Stimulated activated CD8-positive, alpha-beta memory T cell treated with anti-CD3 and anti-CD28 coated beads, Interleukin-15, amount 100 ng/mL, for 48 hours (primary cell): ENCODE data around the gene MSLN.
"Not testable (repeated sequence)": the region's sequence is repeated elsewhere in the genome, so short reads cannot be mapped to it uniquely, and the experiment has no call there.

Experiments
- DNase-seq, 2 donors: peaks; one replicate each; pipeline ENCODE4 v3.0.0-alpha.2; 2020; ENCODE audit warnings: low read depth in 2 of 2

The MSLN gene

DNA sequence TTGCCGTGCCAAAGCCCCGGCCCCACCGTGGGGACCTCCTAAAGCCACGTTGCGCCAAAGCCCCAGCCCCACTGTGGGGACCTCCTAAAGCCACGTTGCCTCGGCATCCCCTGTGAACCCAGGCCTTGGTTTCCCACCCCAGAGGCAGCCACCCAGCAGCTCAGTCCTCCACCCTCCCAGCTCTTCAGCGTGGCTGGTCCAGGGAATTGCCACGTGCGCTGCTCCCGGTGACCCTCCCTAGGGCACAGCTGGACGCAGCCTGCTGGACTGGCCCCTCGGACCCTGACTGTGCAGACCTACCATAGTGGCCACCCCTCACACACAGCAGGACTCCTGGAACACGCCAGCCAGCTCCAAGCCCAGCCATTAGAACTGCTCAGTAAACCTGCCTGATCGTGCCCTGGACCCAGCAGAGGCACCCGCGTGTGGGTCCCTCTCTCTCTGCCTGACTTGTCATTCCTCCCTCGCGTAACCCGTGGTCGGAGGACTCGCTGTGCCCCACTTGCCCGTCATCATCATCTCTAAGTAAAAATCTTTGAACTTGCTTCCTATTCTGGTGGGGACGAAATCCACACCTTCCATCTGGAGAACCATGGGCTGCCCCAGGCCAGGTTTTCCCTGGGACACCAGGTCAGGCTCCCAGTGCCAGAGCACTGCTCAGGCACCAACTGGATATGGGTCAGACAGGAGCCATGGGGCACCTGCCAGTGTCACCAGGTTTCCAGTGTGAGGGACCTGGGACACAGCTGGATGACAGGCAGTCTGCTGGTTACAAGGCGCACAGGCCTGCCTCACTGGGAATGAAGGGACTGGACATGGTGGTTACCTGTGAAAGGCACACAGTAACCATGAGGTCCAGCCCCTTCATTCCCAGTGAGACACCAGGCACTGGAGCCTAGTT is 25.3 kb upstream of the MSLN start:
- DNase-seq = no peak

DNA sequence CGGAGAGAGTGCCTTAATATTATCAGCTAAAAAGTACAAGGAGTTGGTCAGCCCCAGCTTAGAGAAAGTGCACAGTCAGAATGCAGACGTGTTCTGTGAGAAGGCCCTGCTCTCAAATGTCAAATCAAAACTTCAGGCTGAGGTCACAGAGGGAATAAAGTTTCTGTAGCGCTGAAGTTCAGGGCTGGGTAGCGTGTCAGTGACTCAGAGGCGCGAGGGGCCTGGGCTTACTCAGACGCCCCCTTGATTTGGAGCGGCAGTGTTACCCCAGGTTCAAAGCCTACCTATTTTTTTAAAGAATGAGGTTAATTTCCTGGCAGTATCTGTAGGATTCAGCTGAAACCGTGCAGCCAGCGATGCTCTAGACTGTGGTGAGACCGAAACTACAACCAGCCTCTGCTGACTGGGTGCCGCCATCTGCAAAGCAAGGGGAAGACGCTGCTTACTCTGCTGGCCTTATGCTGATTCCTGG is 24.5 kb upstream of the MSLN start:
- DNase-seq = peak; percentile 71 to 81

DNA sequence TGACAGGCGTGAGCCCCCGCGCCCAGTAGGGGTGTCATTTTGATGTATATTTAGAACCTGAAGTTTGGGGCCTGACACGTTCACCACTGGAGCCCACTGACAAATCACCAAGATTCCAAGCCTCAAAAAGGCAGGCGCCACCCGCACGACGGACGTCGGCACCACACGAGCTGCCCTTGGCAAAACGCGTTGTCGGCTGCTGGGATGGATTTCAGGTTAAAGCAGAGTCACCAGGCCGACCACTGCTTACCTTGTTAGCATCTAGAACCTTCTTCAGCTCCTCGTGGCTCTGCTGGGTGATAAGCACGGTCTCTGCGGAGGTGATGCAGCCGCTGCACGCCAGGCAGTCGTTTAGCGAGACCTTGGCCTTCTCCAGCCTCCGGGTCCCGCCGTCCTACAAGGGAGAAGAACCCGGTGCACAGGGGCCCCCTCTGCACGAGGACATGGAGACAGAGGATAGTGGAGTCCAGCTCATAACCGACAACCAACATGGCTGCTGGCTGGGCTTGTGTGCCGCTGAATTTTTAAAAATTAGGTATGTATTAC is 23.5 kb upstream of the MSLN start:
- DNase-seq = no peak

DNA sequence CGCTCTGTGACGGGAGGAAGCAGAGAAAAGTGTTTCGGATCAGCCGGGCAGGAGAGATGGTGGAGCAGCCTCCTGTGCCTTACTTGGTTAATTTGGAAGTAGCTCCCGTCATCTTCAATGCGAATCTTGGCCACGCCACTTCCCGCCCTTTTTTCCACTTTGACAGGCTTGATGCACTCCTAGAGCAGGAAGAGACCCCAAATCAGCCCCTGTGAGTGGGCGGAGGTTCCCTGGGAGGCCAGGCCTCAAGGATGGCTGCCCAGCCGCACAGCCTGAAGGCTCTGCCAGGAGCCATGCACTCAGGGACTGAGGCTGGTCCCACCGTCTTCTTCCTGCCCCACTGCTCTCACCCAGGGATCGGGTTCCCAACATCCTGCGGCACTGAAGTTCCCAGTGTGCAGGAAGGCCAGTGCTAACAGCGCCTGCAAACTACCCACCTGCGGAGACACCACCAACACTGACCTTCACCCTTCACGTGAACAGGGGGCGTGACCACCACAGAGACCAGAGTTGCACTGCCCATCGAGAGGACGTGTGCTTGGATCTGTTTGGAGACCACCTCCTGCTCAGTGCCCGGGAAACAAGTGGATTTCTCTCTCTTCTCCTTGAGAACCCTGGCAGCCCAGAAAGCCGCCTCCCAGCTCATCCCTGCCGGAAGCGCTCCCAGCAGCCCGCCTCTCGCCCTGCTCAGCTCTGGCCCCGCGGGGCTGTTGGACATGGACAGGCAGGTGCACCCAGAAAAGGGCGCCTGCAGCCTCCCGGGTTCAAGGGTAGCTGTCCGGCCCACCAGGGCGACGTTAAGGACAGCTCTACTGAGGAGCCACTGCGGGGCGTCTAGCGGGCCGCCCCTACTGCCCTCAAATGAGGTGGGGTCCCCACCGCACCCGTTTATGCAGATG is 20.7 kb upstream of the MSLN start:
- DNase-seq = no peak

DNA sequence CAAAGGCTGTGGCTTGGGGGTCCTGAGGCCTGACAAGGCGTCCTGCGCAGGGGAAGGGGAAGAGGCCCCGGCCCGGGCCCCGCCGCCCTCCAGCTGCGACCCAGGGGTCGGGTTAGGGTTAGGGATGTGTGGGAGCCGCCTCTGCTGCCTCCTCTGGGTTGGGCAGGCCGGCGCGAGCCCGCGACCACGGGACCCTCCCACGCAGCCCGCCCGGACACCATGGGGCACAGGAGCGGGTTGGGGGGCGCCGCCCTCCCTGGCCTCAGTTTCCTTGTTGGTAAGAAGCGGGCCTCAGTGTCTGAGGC is 20.1 kb upstream of the MSLN start:
- DNase-seq = no peak

DNA sequence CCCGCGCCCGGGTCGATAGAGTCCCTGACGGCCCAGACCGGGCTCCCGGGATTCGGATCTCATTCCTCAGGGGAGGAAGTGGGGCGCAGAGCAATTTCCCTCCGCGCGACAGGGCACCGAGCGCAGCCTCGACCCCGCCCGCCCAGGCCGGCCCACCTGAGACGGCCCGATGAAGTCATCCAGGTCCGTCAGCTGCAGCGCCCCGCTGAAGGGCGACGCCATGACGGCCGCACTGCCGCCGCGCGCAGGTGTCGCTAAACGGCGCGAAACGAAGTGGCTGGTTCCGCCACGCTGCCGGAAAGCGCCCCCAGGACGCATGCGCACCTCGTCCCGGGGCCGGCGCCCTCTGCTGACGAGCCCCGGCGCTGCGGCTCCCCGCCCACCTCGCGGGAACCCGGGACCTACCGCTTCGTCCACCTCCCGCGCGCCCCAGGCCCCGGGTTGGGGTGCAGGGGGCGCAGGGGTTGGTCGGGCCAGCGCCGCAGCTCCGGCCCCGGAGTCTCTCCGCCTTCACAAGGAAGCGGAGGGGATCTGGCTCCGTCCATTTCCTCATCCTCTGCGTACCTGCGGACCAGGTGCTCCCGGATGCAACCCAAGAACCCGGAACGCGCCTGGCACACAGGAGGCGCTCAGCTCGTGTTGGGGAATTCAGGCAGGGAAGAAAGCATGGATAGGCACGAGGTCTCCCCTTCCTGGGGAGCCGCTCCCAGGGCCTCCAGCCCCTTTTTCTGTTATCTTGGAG is 19.6 kb upstream of the MSLN start, which contains the start of gene CIAO3:
Gene CIAO3, minus strand, starts transcription at position 234 of the 742 bp plus-strand sequence. Its CDS starts 12 bp downstream, at position 222.
- DNase-seq = peak; percentile 88 to 90

GRCh38 chr16:741986-742629 is 18.4 kb upstream of the MSLN start:
- DNase-seq = no peak

- DNase-seq = not testable (repeated sequence)
Measured at GRCh38 chr16:742894-743293, 17.6 kb upstream of the MSLN start.

- DNase-seq = no peak
Measured at GRCh38 chr16:743794-744500, 16.6 kb upstream of the MSLN start.

DNA sequence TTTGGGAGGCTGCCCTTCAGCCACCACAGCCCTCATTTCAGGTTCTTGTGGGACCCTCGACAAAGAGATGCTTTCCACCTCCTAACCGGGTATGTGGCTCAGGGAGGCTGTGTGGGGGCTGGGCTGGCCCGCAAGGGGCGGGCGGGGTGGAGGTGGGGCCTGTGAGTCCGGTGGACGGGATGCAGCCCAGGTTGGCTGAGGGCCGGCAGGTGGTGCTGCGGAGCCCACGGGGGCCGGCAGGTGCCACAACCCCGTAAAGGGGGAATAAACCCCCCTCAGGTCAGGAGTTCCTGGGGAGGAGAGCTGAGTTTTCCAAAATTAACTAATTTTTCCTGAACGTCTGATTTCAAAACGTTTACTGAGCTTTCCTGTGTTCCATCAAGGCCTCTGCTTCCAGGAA is 14.8 kb upstream of the MSLN start:
- DNase-seq = no peak

GRCh38 chr16:746637-747036 is 13.9 kb upstream of the MSLN start:
- DNase-seq = no peak

DNA sequence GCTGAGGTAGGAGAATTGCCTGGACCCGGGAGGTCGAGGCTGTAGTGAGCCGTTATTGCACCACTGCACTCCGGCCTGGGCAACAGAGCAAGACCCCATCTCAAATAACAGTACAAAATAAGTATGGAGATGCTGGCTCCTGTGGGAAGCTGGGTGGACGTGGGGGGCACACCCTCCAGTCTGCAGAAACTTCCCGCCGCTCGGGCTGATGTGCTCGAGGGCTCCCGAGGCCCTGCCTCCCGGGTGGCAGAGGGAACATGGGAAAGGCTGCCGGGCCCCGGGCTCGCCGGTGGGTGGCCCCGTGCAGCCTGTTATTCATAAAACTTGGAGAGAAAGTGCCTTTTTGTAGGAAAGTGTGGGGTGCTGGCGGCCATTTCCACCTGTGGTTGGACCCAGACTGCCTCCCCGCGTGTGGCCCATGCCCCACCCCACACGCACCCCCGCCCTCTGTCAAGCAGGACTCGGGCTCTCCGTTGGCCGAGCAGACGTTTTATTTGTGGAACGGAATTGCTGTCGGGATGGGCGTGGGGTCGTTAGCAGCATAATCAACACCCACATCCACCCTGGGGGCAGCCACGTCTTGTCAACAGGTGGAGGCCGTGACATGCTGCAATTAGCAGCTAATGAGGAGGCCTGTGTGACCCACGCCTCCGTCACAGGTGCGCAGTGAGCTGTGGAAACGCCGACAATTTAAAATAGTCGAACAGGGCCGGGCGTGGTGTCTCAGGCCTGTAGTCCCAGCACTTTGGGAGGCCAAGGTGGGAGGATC is 12.4 kb upstream of the MSLN start:
- no peak for DNase-seq

GRCh38 chr16:749010-749409 is 11.5 kb upstream of the MSLN start:
- DNase-seq = no peak

- no peak for DNase-seq
Measured at GRCh38 chr16:750485-750884, 10.0 kb upstream of the MSLN start.

DNA sequence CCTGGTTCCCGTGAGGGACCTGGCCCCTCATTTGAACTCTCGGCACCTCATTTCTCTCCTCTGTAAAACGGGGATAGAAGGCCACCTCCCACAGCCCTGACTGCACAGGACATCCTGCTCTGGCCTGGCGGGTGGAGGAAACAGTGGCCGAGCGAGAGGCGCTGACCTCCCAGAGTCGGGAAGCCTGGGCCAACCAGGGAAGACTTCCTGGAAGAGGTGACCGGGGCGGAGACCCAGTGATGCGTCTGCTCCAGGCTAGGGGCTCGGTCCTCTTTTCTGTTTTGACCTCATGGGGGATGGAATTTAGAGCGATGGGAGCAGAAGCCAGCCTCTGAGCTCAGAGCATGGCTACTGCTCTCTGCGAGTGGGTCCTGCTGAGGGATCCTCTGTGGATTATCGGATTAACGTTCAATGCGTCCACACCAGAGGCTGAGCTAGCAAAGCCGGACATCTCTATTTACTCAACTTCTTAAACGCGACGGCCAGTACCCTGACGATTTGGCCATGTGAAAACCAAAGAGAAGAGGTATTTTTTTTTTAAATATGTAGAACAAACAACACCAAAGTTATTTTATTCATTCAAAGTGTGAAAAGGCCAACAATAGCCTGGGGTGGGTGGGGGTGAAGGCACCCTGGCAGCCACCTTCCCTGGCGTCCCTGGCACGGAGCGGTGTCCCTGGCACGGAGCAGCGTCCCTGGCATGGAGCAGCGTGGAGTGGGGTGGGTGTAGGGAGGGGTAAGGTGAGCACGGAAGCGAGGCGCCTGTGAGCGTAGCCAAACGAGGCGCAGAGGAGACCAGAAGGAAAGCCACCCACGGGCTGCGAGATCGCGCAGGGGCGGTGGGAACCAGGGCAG is 9.2 kb upstream of the MSLN start:
- DNase-seq = no peak

DNA sequence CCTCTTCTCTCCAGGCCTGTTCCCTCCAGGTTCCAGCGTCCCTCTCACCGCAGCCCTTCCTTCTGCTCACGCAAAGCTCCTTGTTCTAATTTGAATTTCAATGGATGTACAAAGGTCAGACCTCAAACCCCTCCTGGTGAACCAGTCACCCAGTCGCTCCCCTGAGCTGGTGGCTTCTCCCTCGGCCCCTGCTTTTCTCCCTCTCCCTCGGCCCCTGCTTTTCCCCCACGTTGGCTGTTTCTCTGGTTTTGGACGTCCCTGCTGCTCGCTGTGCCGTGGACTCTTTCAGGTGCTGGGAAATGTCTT is 8.6 kb upstream of the MSLN start:
- DNase-seq = no peak

GRCh38 chr16:754121-754607 is 6.4 kb upstream of the MSLN start:
- DNase-seq = not testable (repeated sequence)

- DNase-seq = no peak
Measured at GRCh38 chr16:754656-755055, 5.9 kb upstream of the MSLN start.

DNA sequence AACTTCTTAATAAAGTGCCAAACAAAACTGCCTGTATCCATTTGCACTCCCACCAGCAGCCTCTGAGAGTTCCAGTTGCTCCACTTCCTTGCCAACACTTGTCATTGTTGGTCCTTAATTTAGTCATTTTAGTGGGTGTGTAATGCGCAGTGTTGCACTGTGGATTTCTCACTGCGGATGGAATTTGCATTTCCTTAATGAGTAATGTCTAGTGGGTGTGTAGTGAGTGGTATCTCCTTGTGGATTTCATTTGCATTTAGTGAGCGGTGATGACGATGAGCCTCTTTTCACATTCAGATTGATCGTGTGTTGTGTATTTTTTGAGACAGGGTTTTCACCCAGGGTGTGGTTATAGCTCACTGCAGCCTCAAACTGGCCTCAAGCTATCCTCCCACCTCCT is 4.1 kb upstream of the MSLN start:
- no peak for DNase-seq
